HG02642 (cell line): Measurements from ENCODE around the gene CTNNBIP1.
"Not testable (repeated sequence)": the region's sequence is repeated elsewhere in the genome, so short reads cannot be mapped to it uniquely, and the experiment has no call there.

Experiments used
- ATAC-seq: cut with Tn5 transposase; IDR thresholded peaks from one replicate; pipeline ENCODE4 v1.9.1; 2021; ENCODE audit warnings: mild to moderate bottlenecking; ENCODE audit not compliant: unreplicated experiment, poor library complexity

The CTNNBIP1 gene

DNA sequence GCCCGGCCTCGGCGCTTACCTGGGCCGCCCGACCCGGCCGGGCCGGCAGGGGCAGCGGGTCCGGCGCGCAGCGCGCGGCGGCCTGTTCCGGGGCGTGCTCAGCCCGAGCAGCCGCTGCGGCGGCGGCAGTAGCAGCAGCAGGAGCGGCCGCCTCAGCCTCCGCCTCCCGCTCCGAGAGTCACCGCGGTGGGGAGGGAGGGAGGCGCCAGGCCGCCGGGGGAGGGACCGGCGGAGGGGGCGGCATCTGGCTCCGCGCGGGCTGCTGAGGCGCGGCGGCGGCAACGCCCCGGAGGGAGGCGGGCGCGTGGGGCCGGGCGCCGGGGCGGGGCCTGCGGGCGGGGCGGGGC is at the start of gene CTNNBIP1:
Gene CTNNBIP1, minus strand, starts transcription at position 194 of the 347 bp plus-strand sequence. CDS start 38,205 bp downstream, outside the sequence.
- peak; percentile 79 for ATAC-seq

DNA sequence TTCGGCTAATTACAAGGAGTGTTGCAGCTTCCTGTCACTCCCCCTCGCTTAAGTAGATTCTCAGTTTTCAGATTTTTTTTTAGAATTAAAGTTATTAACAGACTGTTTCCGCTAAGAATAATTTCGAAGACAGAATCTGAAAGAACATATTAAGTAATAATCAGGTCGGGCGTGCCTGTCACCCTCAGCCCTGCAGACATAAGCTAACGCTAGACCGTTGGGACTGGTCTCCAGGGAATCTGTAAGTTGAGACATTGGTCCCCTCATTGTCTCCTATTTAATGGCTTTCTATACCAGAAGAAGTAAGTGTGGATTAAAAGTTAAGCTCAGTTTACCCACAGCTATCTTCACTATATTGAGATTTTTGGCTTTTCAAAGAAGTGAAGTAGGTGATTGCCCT is 47.7 kb upstream of the CTNNBIP1 start:
- no peak for ATAC-seq

GRCh38 chr1:9946315-9946714 is 36.2 kb upstream of the CTNNBIP1 start:
- ATAC-seq = no peak

GRCh38 chr1:9942939-9943788 is 33.1 kb upstream of the CTNNBIP1 start, which contains the start of the genes LZIC and NMNAT1:
LZIC (minus strand) TSS chr1:9943391; CDS start chr1:9936619, 6,772 bp downstream.
NMNAT1 (plus strand) TSS chr1:9943475; CDS start chr1:9972074, 28,599 bp downstream.
- peak; percentile 94 for ATAC-seq

DNA sequence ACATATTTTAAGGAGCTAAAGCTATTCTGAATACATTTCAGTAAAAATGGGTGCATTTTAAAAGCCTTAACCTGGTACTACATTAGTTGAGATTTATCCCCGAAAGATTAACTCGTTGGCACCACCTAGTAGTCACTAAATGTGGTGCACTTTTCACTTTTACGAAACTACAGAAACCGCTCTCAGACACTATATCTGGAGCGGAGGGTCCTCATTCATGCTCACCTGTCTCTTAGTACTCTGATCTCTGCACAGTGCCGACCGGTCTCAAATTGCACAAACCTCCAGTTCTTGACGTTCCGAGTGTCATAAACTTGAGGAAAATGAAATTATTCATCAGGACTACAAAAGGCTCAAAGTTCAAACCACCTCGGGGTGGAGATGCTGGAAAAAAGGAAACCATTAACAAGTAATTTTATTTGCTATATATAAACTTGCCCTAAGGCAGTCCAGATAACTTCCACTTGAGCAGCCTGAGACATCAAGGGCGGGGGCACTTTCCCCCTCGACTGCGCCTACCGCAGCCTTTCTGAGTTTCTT is 32.4 kb upstream of the CTNNBIP1 start:
- no peak for ATAC-seq

- ATAC-seq = no peak
These were observed 19.6 kb upstream of the CTNNBIP1 start for GRCh38 chr1:9929431-9930385.

GRCh38 chr1:9927259-9927658 is 17.2 kb upstream of the CTNNBIP1 start:
- ATAC-seq = no peak

DNA sequence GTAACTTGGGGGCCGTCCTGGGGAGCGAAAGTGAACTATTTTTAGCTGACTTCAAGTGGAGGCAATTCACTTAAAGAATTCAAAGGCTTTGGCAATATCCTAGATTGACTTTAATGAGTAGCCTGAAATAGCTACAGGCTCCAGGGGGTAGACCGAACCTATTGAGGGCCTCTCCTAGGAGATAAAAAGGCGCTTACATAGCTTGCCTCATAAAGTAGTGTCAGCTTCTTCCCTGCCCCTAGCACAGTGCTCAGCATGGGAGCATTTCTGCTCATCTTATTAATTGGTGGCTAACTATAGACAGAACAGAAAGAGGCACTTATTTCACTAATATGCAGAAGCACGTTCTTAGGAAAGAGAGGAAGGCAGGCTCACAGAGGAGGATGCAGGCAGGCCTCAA is 12.3 kb upstream of the CTNNBIP1 start:
- ATAC-seq = no peak

- ATAC-seq = no peak
These were observed 10.5 kb upstream of the CTNNBIP1 start for GRCh38 chr1:9920606-9921005.

- no peak for ATAC-seq
These were observed 7.8 kb upstream of the CTNNBIP1 start for GRCh38 chr1:9917901-9918300.

DNA sequence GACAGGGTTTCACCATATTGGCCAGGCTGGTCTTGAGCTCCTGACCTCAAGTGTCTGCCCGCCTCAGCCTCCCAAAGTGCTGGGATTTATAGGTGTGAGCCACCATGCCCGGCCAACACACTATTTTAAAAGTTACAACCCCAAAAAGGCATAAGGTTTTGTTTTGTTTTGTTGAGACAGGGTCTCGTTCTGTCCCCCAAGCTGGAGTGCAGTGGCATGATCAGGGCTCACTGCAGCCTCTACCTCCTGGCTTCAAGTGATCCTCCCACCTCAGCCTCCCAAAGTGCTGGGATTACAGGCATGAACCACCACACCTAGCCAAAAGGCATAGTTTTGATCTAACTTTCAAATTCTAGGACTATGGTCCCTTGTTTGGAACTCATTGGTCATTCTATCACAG is 7.4 kb upstream of the CTNNBIP1 start:
- ATAC-seq = not testable (repeated sequence)

DNA sequence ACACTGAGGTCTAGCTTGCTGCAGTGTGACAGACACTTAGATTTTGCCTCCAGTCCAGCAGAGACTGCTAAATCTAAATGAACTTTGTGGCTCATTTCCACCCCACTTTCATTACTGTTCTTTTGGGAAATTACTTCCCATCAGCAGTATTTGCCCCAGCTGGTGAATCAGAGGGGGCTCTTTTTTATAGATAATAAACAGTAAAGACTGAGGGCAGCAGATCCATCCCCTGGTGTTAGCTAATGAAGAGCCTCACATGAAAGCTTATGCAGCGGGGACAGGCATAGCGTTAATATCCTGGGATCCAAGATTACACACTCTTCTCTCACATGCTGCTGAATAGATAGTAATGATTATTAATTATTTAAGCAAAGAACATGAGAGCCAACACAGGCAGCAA is 6.4 kb upstream of the CTNNBIP1 start:
- ATAC-seq = no peak

- no peak for ATAC-seq
These were observed 4.5 kb upstream of the CTNNBIP1 start for GRCh38 chr1:9914610-9914937.

DNA sequence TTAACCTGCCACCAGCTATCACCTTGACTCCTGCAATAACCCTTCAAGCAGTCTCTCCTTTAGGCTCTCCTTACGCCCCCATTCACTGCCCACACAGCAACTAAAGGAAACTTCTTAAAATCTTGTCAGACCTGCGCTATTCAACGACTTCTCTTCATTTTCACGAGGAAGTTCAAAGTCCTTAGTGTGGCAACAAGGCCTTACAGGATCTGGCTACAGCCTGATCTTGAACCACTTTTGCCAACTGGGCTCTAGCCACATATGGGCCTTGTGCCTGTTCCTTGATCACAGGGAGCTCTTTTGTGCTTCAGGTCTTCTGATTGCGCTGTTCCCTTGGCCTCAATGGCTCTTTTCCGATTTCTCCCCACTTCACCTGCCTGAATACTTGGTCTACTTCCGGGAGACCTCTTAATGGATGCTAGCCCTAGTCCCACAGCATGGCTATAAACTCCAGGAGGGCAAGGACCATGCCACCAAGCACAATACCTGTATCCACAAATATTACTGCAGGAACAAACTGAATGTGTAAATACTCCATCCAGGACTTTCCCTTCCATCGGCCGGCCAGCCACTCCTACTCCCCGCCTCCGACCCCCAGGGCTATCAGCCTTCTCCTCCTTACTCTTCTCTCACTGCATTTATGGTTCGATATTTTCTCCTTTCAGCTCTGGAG is 2.3 kb upstream of the CTNNBIP1 start:
- no peak for ATAC-seq

DNA sequence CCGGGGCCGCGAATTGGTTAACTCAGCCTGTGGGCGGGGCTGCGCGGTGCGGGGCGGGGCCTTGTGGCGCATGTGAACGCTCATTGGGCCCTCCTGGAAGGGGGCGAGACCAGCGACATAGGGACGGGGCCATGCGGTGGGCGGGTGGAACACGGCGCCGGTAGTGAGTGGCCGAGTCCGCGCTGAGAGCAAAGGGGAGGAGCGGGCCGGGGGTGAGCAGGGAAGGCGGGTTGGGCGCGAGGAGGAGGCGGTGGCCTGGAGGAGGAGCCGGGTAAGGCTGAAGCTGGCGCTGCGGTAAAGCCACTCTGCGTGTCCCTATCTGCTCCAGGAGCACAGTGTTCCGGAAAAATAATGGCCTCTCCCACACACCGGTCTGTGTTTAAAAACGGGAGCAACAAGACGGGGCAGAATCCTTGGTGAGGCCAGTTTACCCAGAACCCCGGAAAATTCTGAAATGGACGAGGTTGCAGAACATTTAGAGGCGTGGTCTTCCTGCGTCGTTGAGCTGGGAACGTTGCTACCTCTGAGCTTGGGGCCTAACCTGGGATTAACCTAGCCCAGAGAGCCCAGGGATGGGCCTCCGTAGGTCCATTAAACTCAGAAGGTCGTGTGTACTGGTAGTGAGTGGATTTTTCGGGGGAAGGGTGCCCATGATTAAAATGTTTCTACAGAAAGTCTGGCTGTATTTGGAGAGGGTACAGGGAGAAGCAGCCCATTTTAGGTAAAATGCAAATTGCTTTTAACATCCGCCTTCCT is 532 bp upstream of the CTNNBIP1 start:
- ATAC-seq = peak; percentile 95

GRCh38 chr1:9909234-9910046 is 629 bp downstream of the CTNNBIP1 start:
- ATAC-seq = peak; percentile 5

DNA sequence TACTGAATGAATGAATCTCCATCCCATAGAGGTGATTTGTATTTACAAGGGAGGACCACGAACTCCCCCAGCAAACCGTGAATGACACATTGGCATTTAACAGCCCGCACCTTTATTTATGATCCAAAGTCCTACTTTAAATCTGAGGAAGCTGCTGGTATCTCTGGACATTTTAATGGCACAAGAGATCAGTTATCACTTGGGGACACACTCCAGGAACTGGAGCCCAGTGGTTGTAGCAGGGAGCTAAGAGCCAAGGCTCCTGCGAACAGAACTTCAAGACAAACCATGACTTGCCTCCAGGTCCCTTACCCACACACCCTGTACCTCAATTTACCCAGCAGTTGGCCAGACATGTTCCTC is 1.2 kb downstream of the CTNNBIP1 start:
- no peak for ATAC-seq

DNA sequence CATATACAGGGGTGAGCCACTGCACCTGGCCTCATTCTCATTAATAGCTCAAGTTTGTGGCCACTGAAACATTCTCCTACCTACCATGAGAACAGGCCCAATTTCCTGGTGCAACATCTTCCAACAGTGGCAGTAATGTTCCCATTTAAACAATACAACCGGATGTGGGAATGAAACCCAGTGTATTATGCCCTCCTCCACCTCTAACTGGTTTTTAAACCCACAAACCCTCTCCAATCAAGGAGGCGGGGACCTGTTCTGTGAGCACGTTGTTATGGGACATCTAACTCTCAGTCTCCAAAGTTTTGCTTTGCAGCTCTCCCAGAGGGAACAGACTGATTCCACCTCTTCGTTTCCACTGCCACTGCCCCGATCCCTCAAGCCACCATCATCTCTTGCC is 2.6 kb downstream of the CTNNBIP1 start:
- no peak for ATAC-seq

DNA sequence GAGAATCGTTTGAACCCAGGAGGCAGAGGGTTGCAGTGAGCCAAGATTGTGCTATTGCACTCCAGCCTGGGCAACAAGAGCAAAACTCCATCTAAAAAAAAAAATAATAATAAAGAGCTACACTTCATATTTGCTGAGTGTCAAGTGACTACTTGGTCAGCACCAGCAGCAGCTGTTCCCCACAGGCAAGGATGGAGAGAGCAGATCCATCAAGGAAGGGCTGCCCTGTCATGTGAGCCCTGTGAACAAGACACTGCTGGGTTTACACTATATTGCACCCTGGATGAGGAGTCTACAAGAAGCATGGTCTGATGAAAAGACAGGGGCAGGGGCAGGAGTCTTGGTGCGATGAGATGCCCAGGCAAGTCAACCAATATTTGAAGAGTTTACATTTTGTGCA is 3.6 kb downstream of the CTNNBIP1 start:
- no peak for ATAC-seq
